ENCODE measurements around the gene FHOD3. TPM values are rescaled to one million over a fixed set of nuclear protein-coding genes. Genes with fewer than 3 reads are reported as not detected.

The FHOD3 gene
- polyA plus RNA-seq, 1 experiment, result 41.1 TPM

DNA sequence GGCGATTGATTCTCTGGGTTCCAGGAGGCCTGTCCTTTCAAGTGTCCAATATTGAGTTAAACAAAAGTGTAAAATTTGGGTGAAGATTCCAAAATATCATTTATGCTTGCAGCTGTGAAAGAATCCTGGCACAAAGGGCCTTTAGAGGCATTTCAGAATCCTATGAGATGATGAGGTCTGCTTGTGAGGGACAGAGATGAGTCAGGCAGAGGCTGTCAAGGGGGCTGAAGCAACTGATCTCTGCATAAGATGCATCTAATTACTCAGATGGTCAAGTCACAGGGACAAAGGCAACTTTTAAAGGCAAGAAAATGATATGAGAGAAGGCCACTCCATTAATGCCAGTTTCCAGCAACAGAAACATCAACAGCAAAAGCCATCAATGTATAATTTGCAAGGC, 78.8 kb downstream of the FHOD3 start:
- no peak overlapping the region for H3K4me3 ChIP-seq (ENCODE audit: low read depth, low read length)
- no peaks in the 10 kb centered on the region for H3K9me3 ChIP-seq (ENCODE audit: control insufficient read depth, insufficient read depth, low read length)
- no peaks in the 10 kb centered on the region for H3K27me3 ChIP-seq (ENCODE audit: control insufficient read depth, insufficient read depth, low read length)
- TF ChIP-seq, protein P1, sequence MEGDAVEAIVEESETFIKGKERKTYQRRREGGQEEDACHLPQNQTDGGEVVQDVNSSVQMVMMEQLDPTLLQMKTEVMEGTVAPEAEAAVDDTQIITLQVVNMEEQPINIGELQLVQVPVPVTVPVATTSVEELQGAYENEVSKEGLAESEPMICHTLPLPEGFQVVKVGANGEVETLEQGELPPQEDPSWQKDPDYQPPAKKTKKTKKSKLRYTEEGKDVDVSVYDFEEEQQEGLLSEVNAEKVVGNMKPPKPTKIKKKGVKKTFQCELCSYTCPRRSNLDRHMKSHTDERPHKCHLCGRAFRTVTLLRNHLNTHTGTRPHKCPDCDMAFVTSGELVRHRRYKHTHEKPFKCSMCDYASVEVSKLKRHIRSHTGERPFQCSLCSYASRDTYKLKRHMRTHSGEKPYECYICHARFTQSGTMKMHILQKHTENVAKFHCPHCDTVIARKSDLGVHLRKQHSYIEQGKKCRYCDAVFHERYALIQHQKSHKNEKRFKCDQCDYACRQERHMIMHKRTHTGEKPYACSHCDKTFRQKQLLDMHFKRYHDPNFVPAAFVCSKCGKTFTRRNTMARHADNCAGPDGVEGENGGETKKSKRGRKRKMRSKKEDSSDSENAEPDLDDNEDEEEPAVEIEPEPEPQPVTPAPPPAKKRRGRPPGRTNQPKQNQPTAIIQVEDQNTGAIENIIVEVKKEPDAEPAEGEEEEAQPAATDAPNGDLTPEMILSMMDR (IDR thresholded peaks at IDR 0.05; ENCODE audit: low read depth, low read length), result no peak
- ChIA-PET CTCF (interaction anchor here (0.6 kb wide), 1 partner anchor 302 kb away, joined by 4 read pairs; no protein-coding TSS in a partner anchor), POLR2A (interaction anchor here (0.6 kb wide), 1 partner anchor 61 kb away, joined by 4 read pairs; no protein-coding TSS in a partner anchor)
- H3K27ac ChIP-seq (ENCODE audit: low read depth, low read length), result no peak overlapping the region
- DNase-seq (ENCODE audit: low read depth, low spot score), result no peak

DNA sequence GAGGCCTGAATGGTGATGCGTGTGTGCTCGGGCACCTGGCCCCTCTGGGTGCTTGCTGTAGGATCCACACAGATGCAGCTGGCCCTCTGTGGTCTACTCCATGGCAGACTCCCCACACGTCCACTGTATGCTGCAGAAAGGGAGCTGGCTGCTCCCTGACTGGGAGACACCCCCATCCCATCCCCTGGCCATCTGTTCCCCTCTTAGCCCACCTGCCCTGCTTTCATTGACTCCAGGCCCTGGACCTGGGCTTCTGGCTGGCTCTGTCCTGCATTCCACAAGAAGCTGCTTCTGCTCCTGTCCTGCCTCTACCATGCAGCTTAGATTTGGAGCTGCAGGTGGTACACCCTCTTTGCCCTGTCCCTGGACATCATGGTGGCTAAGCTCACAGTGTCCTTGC, 80.1 kb downstream of the FHOD3 start:
- DNase-seq (ENCODE audit: low read depth, low spot score), result no peak
- ChIA-PET POLR2A (no interaction called here), CTCF (no interaction called here)
- Histone ChIP-seq H3K27ac (ENCODE audit: low read depth, low read length) (no peak overlapping the region), H3K27me3 (ENCODE audit: control insufficient read depth, insufficient read depth, low read length) (no peaks in the 10 kb centered on the region), H3K4me3 (ENCODE audit: low read depth, low read length) (no peak overlapping the region), H3K9me3 (ENCODE audit: control insufficient read depth, insufficient read depth, low read length) (no peaks in the 10 kb centered on the region)
- TF ChIP-seq, protein P1 (IDR thresholded peaks at IDR 0.05; ENCODE audit: low read depth, low read length), result no peak

GRCh38 chr18:36378205-36378604, 80.7 kb downstream of the FHOD3 start:
- no peaks in the 10 kb centered on the region for H3K27me3 ChIP-seq (ENCODE audit: control insufficient read depth, insufficient read depth, low read length)
- ChIA-PET POLR2A (no interaction called here), CTCF (no interaction called here)
- H3K4me3 ChIP-seq (ENCODE audit: low read depth, low read length), result no peak overlapping the region
- TF ChIP-seq, protein P1 (IDR thresholded peaks at IDR 0.05; ENCODE audit: low read depth, low read length), result no peak
- DNase-seq (ENCODE audit: low read depth, low spot score), result no peak
- H3K9me3 ChIP-seq (ENCODE audit: control insufficient read depth, insufficient read depth, low read length), result no peaks in the 10 kb centered on the region
- H3K27ac ChIP-seq (ENCODE audit: low read depth, low read length), result no peak overlapping the region

GRCh38 chr18:36379435-36379984, 82.0 kb downstream of the FHOD3 start:
- H3K27ac ChIP-seq (ENCODE audit: low read depth, low read length), result no peak overlapping the region
- no peak overlapping the region for H3K4me3 ChIP-seq (ENCODE audit: low read depth, low read length)
- no peaks in the 10 kb centered on the region for H3K9me3 ChIP-seq (ENCODE audit: control insufficient read depth, insufficient read depth, low read length)
- H3K27me3 ChIP-seq (ENCODE audit: control insufficient read depth, insufficient read depth, low read length), result no peaks in the 10 kb centered on the region
- no peak for DNase-seq (ENCODE audit: low read depth, low spot score)
- CTCF ChIA-PET, result no interaction called here
- TF ChIP-seq, protein P1 (IDR thresholded peaks at IDR 0.05; ENCODE audit: low read depth, low read length), result no peak
- POLR2A ChIA-PET, result no interaction called here

GRCh38 chr18:36380173-36380827, 82.8 kb downstream of the FHOD3 start:
- TF ChIP-seq, protein P1 (IDR thresholded peaks at IDR 0.05; ENCODE audit: low read depth, low read length), result no peak
- Histone ChIP-seq H3K9me3 (ENCODE audit: control insufficient read depth, insufficient read depth, low read length) (no peaks in the 10 kb centered on the region), H3K4me3 (ENCODE audit: low read depth, low read length) (no peak overlapping the region), H3K27ac (ENCODE audit: low read depth, low read length) (no peak overlapping the region), H3K27me3 (ENCODE audit: control insufficient read depth, insufficient read depth, low read length) (no peaks in the 10 kb centered on the region)
- no peak for DNase-seq (ENCODE audit: low read depth, low spot score)
- ChIA-PET POLR2A (no interaction called here), CTCF (no interaction called here)

All from AG04450 (cell line).